H9 (cell line): ENCODE measurements around the gene TMEM60. TPM values are rescaled to one million over a fixed set of nuclear protein-coding genes. Genes with fewer than 3 reads are reported as not detected.

Source experiments
- DNase-seq: peaks from one replicate; pipeline ENCODE4 v3.0.0-alpha.2; 2017
- H2AFZ ChIP-seq: one replicate; pipeline ENCODE4 v1.6.1; 2013; ENCODE audit warnings: mild to moderate bottlenecking, low read length, control low read depth, moderate library complexity
- H2AK5ac ChIP-seq: 2 replicates; pipeline ENCODE4 v1.6.1; 2013; ENCODE audit warnings: low read length, control low read depth, mixed read lengths; ENCODE audit not compliant: insufficient read length
- H2BK120ac ChIP-seq: one replicate; pipeline ENCODE4 v1.6.1; 2013; ENCODE audit warnings: low read depth, mild to moderate bottlenecking, low read length, control low read depth, inconsistent platforms; ENCODE audit not compliant: poor library complexity, severe bottlenecking
- H2BK12ac ChIP-seq: 2 replicates; pipeline ENCODE4 v1.6.1; 2013; ENCODE audit warnings: low read length, control low read depth, mixed read lengths, low read depth; ENCODE audit not compliant: insufficient read length
- H2BK15ac ChIP-seq: 2 replicates; pipeline ENCODE4 v1.6.1; 2013; ENCODE audit warnings: low read depth, low read length, control low read depth
- H2BK20ac ChIP-seq: one replicate; pipeline ENCODE4 v1.6.1; 2013; ENCODE audit warnings: low read depth, mild to moderate bottlenecking, low read length, control low read depth, inconsistent platforms; ENCODE audit not compliant: poor library complexity, severe bottlenecking
- H2BK5ac ChIP-seq: 2 replicates; pipeline ENCODE4 v1.6.1; 2013; ENCODE audit warnings: low read length, control low read depth, mixed read lengths; ENCODE audit not compliant: insufficient read length
- H3K14ac ChIP-seq: 2 replicates; pipeline ENCODE4 v1.6.1; 2013; ENCODE audit warnings: low read length, control low read depth; ENCODE audit not compliant: insufficient read depth
- H3K18ac ChIP-seq: 2 replicates; pipeline ENCODE4 v1.6.1; 2013; ENCODE audit warnings: low read depth, mild to moderate bottlenecking, mixed read lengths, low read length, control low read depth; ENCODE audit not compliant: insufficient read length
- H3K23ac ChIP-seq: 2 replicates; pipeline ENCODE4 v1.6.1; 2013; ENCODE audit warnings: low read length, control low read depth, mixed read lengths, low read depth; ENCODE audit not compliant: insufficient read length
- H3K23me2 ChIP-seq: 2 replicates; pipeline ENCODE4 v1.6.1; 2013; ENCODE audit warnings: low read depth, mild to moderate bottlenecking, mixed read lengths, low read length, control low read depth; ENCODE audit not compliant: insufficient read length, poor library complexity, severe bottlenecking
- H3K27ac ChIP-seq: 2 replicates; pipeline ENCODE4 v1.5.1; 2013; ENCODE audit warnings: low read length, control low read depth, mixed read lengths, low read depth; ENCODE audit not compliant: insufficient read length
- H3K27me3 ChIP-seq: 2 replicates; pipeline ENCODE4 v1.6.1; 2013; ENCODE audit warnings: low read length, control low read depth, inconsistent platforms; ENCODE audit not compliant: insufficient read depth
- H3K4ac ChIP-seq: 2 replicates; pipeline ENCODE4 v1.6.1; 2013; ENCODE audit warnings: low read depth, mild to moderate bottlenecking, control low read depth, inconsistent platforms, low read length, moderate library complexity
- H3K4me1 ChIP-seq: 2 replicates; pipeline ENCODE4 v1.6.1; 2013; ENCODE audit warnings: low read length, control low read depth, inconsistent platforms; ENCODE audit not compliant: insufficient read depth
- H3K4me2 ChIP-seq: 2 replicates; pipeline ENCODE4 v1.6.1; 2013; ENCODE audit warnings: low read length, control low read depth, mixed read lengths; ENCODE audit not compliant: insufficient read length, insufficient read depth
- H3K56ac ChIP-seq: 2 replicates; pipeline ENCODE4 v1.6.1; 2013; ENCODE audit warnings: low read depth, mild to moderate bottlenecking, mixed read lengths, low read length, control low read depth; ENCODE audit not compliant: insufficient read length
- H3K79me1 ChIP-seq: 2 replicates; pipeline ENCODE4 v1.6.1; 2013; ENCODE audit warnings: low read depth, mild to moderate bottlenecking, moderate library complexity, low read length, control low read depth, inconsistent platforms; ENCODE audit not compliant: insufficient read depth, poor library complexity, severe bottlenecking
- H3K79me2 ChIP-seq: 2 replicates; pipeline ENCODE4 v1.6.1; 2013; ENCODE audit warnings: low read length, control low read depth, inconsistent platforms; ENCODE audit not compliant: insufficient read depth
- H3K9ac ChIP-seq: 2 replicates; pipeline ENCODE4 v1.6.1; 2013; ENCODE audit warnings: low read length, control low read depth, mixed read lengths; ENCODE audit not compliant: insufficient read length; ENCODE audit errors: extremely low read depth
- H3K9me3 ChIP-seq: one replicate; pipeline ENCODE4 v1.6.1; 2013; ENCODE audit warnings: low read depth, low read length, inconsistent platforms; ENCODE audit not compliant: control insufficient read depth
- H3T11ph ChIP-seq: one replicate; pipeline ENCODE4 v1.6.1; 2013; ENCODE audit warnings: mild to moderate bottlenecking, low read length, control low read depth, inconsistent platforms
- H4K20me1 ChIP-seq: one replicate; pipeline ENCODE4 v1.6.1; 2013; ENCODE audit not compliant: control insufficient read depth, insufficient read length, insufficient read depth
- H4K5ac ChIP-seq: 2 replicates; pipeline ENCODE4 v1.6.1; 2013; ENCODE audit warnings: low read depth, mild to moderate bottlenecking, mixed read lengths, low read length, control low read depth; ENCODE audit not compliant: insufficient read length
- H4K8ac ChIP-seq: replicated peaks from 2 replicates; pipeline ENCODE4 v1.6.1; 2013; ENCODE audit warnings: low read length, control low read depth, mixed read lengths, low read depth; ENCODE audit not compliant: insufficient read length
- H4K91ac ChIP-seq: 2 replicates; pipeline ENCODE4 v1.6.1; 2013; ENCODE audit warnings: low read depth, mild to moderate bottlenecking, moderate library complexity, mixed read lengths, low read length, control low read depth; ENCODE audit not compliant: insufficient read length
- H3K27ac Mint-ChIP-seq, 3 experiments: 2 replicates in 2 of 3; 3 replicates in 1 of 3; pipeline ENCODE4 v1.8.0; 2020 to 2021; ENCODE audit warnings: mixed read lengths in 3 of 3, mild to moderate bottlenecking in 1 of 3, moderate library complexity in 1 of 3
- H3K27me3 Mint-ChIP-seq: 2 replicates; pipeline ENCODE4 v1.8.0; 2021; ENCODE audit warnings: low read depth, mild to moderate bottlenecking, moderate library complexity, mixed read lengths
- H3K36me3 Mint-ChIP-seq, 3 experiments: 2 replicates in 2 of 3; 3 replicates in 1 of 3; pipeline ENCODE4 v1.8.0; 2020 to 2021; ENCODE audit warnings: low read depth in 3 of 3, mixed read lengths in 3 of 3; ENCODE audit not compliant: insufficient read depth in 1 of 3
- H3K4me1 Mint-ChIP-seq, 2 experiments: 2 replicates each; pipeline ENCODE4 v1.8.0; 2020; ENCODE audit warnings: mixed read lengths in 2 of 2
- H3K4me3 Mint-ChIP-seq, 2 experiments: 2 replicates in 1 of 2; 3 replicates in 1 of 2; pipeline ENCODE4 v1.8.0; 2020 to 2021; ENCODE audit warnings: mild to moderate bottlenecking in 2 of 2, mixed read lengths in 2 of 2, moderate library complexity in 1 of 2
- H3K9me3 Mint-ChIP-seq, 2 experiments: 2 replicates in 1 of 2; 3 replicates in 1 of 2; pipeline ENCODE4 v1.8.0; 2020; ENCODE audit warnings: mild to moderate bottlenecking in 2 of 2, mixed read lengths in 2 of 2, moderate library complexity in 1 of 2
- WGBS: extraction: QIAGEN DNeasy Blood & Tissue Kit; methylation state at CpG from one replicate; pipeline ENCODE4 v1.1.7; 2013; ENCODE audit warnings: missing lambda C conversion rate, low lambda C conversion rate, mixed read lengths; ENCODE audit not compliant: insufficient read length; ENCODE audit errors: extremely low coverage; 5-methylcytosine and 5-hydroxymethylcytosine counted together
- total RNA-seq: library from RNA; stranded (reverse); gene quantifications from 2 replicates; pipeline ENCODE4 v1.2.1, GENCODE V29; 2021
- TF ChIP-seq, protein P1 (sequence below): fragments of 200-600 bp; sonication (generic); conservative IDR thresholded peaks from 3 replicates; pipeline ENCODE4 v1.8.0; 2021; ENCODE audit warnings: antibody characterized with exemption, mild to moderate bottlenecking

Gene TMEM60
- total RNA-seq, 1 experiment from 2014 or later, result 14.3 TPM

DNA sequence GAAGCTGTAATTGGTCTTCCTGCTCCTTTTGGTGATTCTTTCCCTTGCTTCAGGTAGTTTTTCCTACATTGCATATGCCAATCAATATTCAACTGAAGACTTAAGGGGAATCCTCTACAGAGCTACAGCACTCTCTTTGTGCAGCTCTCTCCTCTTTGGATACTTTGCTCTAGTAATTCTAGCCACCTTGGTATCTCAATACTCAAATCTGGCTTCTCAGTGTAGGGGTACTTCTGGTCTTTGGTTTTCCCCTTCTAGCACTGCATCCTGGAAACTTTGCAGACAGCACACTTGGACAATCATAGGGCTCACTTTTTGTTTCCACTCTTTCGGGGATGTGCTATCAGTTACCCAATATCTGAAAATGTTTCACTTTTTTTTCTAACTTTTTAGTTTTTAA is 10.3 kb upstream of the TMEM60 start:
- H3K9ac ChIP-seq, result no peak overlapping the region
- no peak overlapping the region for H3K4me2 ChIP-seq
- no peak overlapping the region for H3K14ac ChIP-seq
- Mint-ChIP-seq H3K36me3 (peaks cover 0 to 23% (median 5%) of the 10 kb centered on the region in 3 experiments; a peak in 6 of 7 replicates), H3K4me1 (no peaks in the 10 kb centered on the region), H3K9me3 (peaks cover 21 to 28% of the 10 kb centered on the region in 2 experiments), H3K27ac (no peak overlapping the region), H3K27me3 (no peaks in the 10 kb centered on the region), H3K4me3 (no peak overlapping the region)
- no peak overlapping the region for H2AK5ac ChIP-seq
- no peaks in the 10 kb centered on the region for H3K23me2 ChIP-seq
- no peaks in the 10 kb centered on the region for H3K79me1 ChIP-seq
- H2BK20ac ChIP-seq, result no peak overlapping the region
- WGBS, result no CpG with 5 or more reads among the region's 1 CpG
- no peaks in the 10 kb centered on the region for H4K20me1 ChIP-seq
- no peak overlapping the region for H3K18ac ChIP-seq
- no peak overlapping the region for H2AFZ ChIP-seq
- H3K27me3 ChIP-seq, result no peaks in the 10 kb centered on the region
- no peak overlapping the region for H3K56ac ChIP-seq
- H2BK15ac ChIP-seq, result no peak overlapping the region
- no peak overlapping the region for H4K91ac ChIP-seq
- H4K5ac ChIP-seq, result no peak overlapping the region
- no peak overlapping the region for H3K27ac ChIP-seq
- no peak overlapping the region for H4K8ac ChIP-seq
- no peak overlapping the region for H3K23ac ChIP-seq
- TF ChIP-seq, protein P1, sequence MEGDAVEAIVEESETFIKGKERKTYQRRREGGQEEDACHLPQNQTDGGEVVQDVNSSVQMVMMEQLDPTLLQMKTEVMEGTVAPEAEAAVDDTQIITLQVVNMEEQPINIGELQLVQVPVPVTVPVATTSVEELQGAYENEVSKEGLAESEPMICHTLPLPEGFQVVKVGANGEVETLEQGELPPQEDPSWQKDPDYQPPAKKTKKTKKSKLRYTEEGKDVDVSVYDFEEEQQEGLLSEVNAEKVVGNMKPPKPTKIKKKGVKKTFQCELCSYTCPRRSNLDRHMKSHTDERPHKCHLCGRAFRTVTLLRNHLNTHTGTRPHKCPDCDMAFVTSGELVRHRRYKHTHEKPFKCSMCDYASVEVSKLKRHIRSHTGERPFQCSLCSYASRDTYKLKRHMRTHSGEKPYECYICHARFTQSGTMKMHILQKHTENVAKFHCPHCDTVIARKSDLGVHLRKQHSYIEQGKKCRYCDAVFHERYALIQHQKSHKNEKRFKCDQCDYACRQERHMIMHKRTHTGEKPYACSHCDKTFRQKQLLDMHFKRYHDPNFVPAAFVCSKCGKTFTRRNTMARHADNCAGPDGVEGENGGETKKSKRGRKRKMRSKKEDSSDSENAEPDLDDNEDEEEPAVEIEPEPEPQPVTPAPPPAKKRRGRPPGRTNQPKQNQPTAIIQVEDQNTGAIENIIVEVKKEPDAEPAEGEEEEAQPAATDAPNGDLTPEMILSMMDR, result no peak
- no peaks in the 10 kb centered on the region for H3K9me3 ChIP-seq
- no peaks in the 10 kb centered on the region for H3K79me2 ChIP-seq
- no peak overlapping the region for H3K4ac ChIP-seq
- DNase-seq, result no peak
- H3T11ph ChIP-seq, result no peak overlapping the region
- no peaks in the 10 kb centered on the region for H3K4me1 ChIP-seq
- H2BK120ac ChIP-seq, result no peak overlapping the region
- H2BK12ac ChIP-seq, result no peak overlapping the region
- no peak overlapping the region for H2BK5ac ChIP-seq
